PFSK-1 (cell line): ENCODE measurements around the gene SERINC5.

Source experiments
- FOXP2 ChIP-seq: optimal IDR thresholded peaks from 2 replicates; pipeline ENCODE3; 2011; ENCODE audit warnings: borderline replicate concordance, control low read depth, inconsistent platforms; ENCODE audit not compliant: insufficient read depth; ENCODE audit errors: extremely low read length, extremely low read depth
- POLR2AphosphoS5 ChIP-seq: IDR thresholded peaks from 2 replicates; pipeline ENCODE4 v1.6.1; 2012; ENCODE audit warnings: low read depth, mild to moderate bottlenecking, control low read depth, low read length, moderate library complexity
- REST ChIP-seq, 2 experiments: IDR thresholded peaks; 2 replicates each; pipeline versions ENCODE4 v1.6.1 to v1.8.0; 2011 to 2012; ENCODE audit warnings: low read depth in 2 of 2, low read length in 2 of 2, control low read depth in 1 of 2, inconsistent platforms in 1 of 2, mild to moderate bottlenecking in 1 of 2, moderate library complexity in 1 of 2; ENCODE audit not compliant: insufficient read depth in 1 of 2
- SIN3A ChIP-seq: IDR thresholded peaks from 2 replicates; pipeline ENCODE4 v1.6.1; 2012; ENCODE audit warnings: mild to moderate bottlenecking, low read length, moderate library complexity, borderline replicate concordance; ENCODE audit not compliant: insufficient read depth
- TAF1 ChIP-seq: IDR thresholded peaks from 2 replicates; pipeline ENCODE4 v1.6.1; 2012; ENCODE audit warnings: low read length, control low read depth, borderline replicate concordance; ENCODE audit not compliant: insufficient read depth

Gene SERINC5

GRCh38 chr5:80225189-80225933, 30.5 kb downstream of the SERINC5 start:
- TF ChIP-seq SIN3A: no peak
- no peak for TF ChIP-seq REST (IDR thresholded peaks at IDR 0.05; ENCODE audit: insufficient read depth in 1 of 2, low read depth in 2 of 2, low read length in 2 of 2)
- TF ChIP-seq FOXP2: no peak
- TF ChIP-seq POLR2AphosphoS5: no peak
- TF ChIP-seq TAF1: no peak

GRCh38 chr5:80223561-80223960, 32.3 kb downstream of the SERINC5 start:
- no peak for TF ChIP-seq SIN3A
- TF ChIP-seq REST (IDR thresholded peaks at IDR 0.05; ENCODE audit: insufficient read depth in 1 of 2, low read depth in 2 of 2, low read length in 2 of 2): no peak
- TF ChIP-seq TAF1: no peak
- TF ChIP-seq POLR2AphosphoS5: no peak
- TF ChIP-seq FOXP2: no peak

- TF ChIP-seq REST (IDR thresholded peaks at IDR 0.05; ENCODE audit: insufficient read depth in 1 of 2, low read depth in 2 of 2, low read length in 2 of 2) (no peak), SIN3A (no peak), FOXP2 (no peak), POLR2AphosphoS5 (no peak), TAF1 (no peak)
Measured at GRCh38 chr5:80220245-80220897, 35.5 kb downstream of the SERINC5 start.

GRCh38 chr5:80219391-80219790, 36.5 kb downstream of the SERINC5 start:
- no peak for TF ChIP-seq TAF1
- TF ChIP-seq POLR2AphosphoS5: no peak
- TF ChIP-seq SIN3A: no peak
- no peak for TF ChIP-seq REST (IDR thresholded peaks at IDR 0.05; ENCODE audit: insufficient read depth in 1 of 2, low read depth in 2 of 2, low read length in 2 of 2)
- no peak for TF ChIP-seq FOXP2
